Effector memory CD4-positive, alpha-beta T cell (primary cell): Measurements from ENCODE around the gene VASP.

Source experiments
- DNase-seq, 3 donors: peaks; one replicate each; pipeline ENCODE4 v3.0.0-alpha.2; 2020
- H3K27ac ChIP-seq: 2 replicates; pipeline ENCODE4 v1.7.0; 2013; ENCODE audit warnings: mild to moderate bottlenecking, low read length, moderate library complexity; ENCODE audit not compliant: insufficient read depth, poor library complexity, severe bottlenecking
- H3K27me3 ChIP-seq: replicated peaks from 2 replicates; pipeline ENCODE4 v1.7.0; 2013; ENCODE audit warnings: mild to moderate bottlenecking, low read length; ENCODE audit not compliant: insufficient read depth, control insufficient read depth, poor library complexity, severe bottlenecking
- H3K36me3 ChIP-seq: 2 replicates; pipeline ENCODE4 v1.7.0; 2013; ENCODE audit warnings: mild to moderate bottlenecking, low read length, moderate library complexity; ENCODE audit not compliant: control insufficient read depth, insufficient read depth
- H3K4me1 ChIP-seq: 2 replicates; pipeline ENCODE4 v1.7.0; 2013; ENCODE audit warnings: low read length, mild to moderate bottlenecking; ENCODE audit not compliant: control insufficient read depth, insufficient read depth, poor library complexity, severe bottlenecking
- H3K4me3 ChIP-seq: 2 replicates; pipeline ENCODE4 v1.7.0; 2013; ENCODE audit warnings: low read length, low read depth, mild to moderate bottlenecking; ENCODE audit not compliant: insufficient read depth, poor library complexity, severe bottlenecking
- H3K9me3 ChIP-seq: 2 replicates; pipeline ENCODE4 v1.7.0; 2013; ENCODE audit warnings: mild to moderate bottlenecking, low read length, moderate library complexity; ENCODE audit not compliant: control insufficient read depth
- total RNA-seq, 3 donors: gene quantifications; one replicate each; lab custom pipeline; 2026; lab: John Stamatoyannopoulos, UW

Gene VASP
- total RNA-seq, result 118 to 163 (median 137) reads per million in 3 donors

GRCh38 chr19:45506989-45507871 is at the start of gene VASP:
VASP (plus strand) TSS chr19:45507479; CDS start chr19:45507772, 293 bp downstream.
- Histone ChIP-seq H3K27me3 (no peaks in the 10 kb centered on the region), H3K4me3 (peak within 1 kb of the TSS; percentile 80), H3K27ac (peak within 1 kb of the TSS; percentile 93), H3K9me3 (no peaks in the 10 kb centered on the region), H3K4me1 (peaks cover 18% of the 10 kb centered on the region), H3K36me3 (no peaks in the 10 kb centered on the region)
- DNase-seq, result peak; percentile 84 to 88 (median 86)

- no peak for DNase-seq
- H3K9me3 ChIP-seq, result no peaks in the 10 kb centered on the region
- H3K36me3 ChIP-seq, result no peaks in the 10 kb centered on the region
- no peaks in the 10 kb centered on the region for H3K27me3 ChIP-seq
- no peak overlapping the region for H3K4me3 ChIP-seq
- peaks cover 14% of the 10 kb centered on the region for H3K4me1 ChIP-seq
- no peak overlapping the region for H3K27ac ChIP-seq
These were observed 49.5 kb upstream of the VASP start for GRCh38 chr19:45457776-45458175.

- H3K36me3 ChIP-seq, result no peaks in the 10 kb centered on the region
- no peaks in the 10 kb centered on the region for H3K27me3 ChIP-seq
- H3K9me3 ChIP-seq, result no peaks in the 10 kb centered on the region
- H3K27ac ChIP-seq, result no peak overlapping the region
- no peak for DNase-seq
- no peak overlapping the region for H3K4me3 ChIP-seq
- peaks cover 7% of the 10 kb centered on the region for H3K4me1 ChIP-seq
These were observed 46.4 kb upstream of the VASP start for GRCh38 chr19:45460807-45461347.

DNA sequence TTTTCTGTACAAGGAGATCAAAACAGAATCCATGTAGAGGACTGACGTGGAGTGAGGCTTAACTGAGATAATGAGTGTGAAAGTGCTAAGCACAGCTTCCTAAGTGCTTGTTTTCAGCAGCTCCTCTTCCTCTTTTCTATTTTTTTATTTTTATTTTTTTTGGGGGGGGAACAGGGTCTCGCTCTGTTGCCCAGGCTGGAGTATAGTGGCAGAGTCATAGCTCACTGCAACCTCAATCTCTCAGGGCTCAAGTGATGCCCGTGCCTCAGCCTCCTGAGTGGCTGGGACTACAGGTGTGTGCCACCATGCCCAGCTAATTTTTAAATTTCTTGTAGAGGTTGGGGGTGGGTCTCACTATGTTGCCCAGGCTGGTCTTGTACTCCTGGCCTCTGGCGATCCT is 45.1 kb upstream of the VASP start:
- H3K36me3 ChIP-seq, result no peaks in the 10 kb centered on the region
- no peak overlapping the region for H3K27ac ChIP-seq
- H3K9me3 ChIP-seq, result no peaks in the 10 kb centered on the region
- no peak for DNase-seq
- no peaks in the 10 kb centered on the region for H3K27me3 ChIP-seq
- no peak overlapping the region for H3K4me3 ChIP-seq
- H3K4me1 ChIP-seq, result peaks cover 3% of the 10 kb centered on the region

DNA sequence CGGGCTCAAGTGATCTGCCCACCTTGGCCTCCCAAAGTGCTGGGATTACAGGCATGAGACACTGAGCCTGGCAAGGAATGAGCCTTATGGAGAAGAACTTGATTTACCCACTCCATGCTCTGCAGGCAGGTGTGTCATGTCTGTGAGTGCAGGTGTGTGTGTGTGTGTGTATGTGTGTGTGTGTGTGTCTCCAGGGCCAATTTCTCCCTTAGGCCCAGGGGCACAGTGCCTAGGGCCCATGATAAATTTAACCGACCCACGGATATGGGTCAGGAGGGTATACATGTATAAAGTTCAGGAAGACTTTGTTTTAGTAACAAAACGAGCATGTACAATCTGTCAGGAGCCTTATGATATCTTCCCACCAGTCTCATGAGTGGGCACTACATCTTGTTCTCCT is 44.0 kb upstream of the VASP start:
- H3K9me3 ChIP-seq, result no peaks in the 10 kb centered on the region
- H3K27me3 ChIP-seq, result no peaks in the 10 kb centered on the region
- no peak for DNase-seq
- peaks cover 5% of the 10 kb centered on the region for H3K4me1 ChIP-seq
- H3K4me3 ChIP-seq, result no peak overlapping the region
- no peak overlapping the region for H3K27ac ChIP-seq
- no peaks in the 10 kb centered on the region for H3K36me3 ChIP-seq

DNA sequence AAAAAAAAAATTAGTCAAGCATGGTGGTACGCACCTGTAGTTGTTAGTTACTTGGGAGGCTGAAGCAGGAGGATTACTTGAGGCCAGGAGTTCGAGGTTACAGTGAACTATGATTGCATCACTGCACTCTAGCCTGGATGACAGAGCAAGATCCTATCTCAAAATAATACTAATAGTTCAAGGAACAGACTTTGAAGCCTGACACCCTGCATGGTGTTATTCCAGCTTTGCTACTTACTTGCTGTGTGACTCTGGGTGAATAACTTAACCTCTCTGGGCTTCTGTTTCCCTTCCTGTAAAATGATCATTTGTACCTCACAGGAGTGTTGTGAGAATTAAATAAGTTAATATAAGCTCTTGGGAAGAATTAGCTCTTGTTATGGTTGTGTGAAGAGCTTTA is 43.0 kb upstream of the VASP start:
- H3K4me3 ChIP-seq, result no peak overlapping the region
- no peaks in the 10 kb centered on the region for H3K9me3 ChIP-seq
- no peak for DNase-seq
- no peak overlapping the region for H3K27ac ChIP-seq
- no peaks in the 10 kb centered on the region for H3K27me3 ChIP-seq
- no peaks in the 10 kb centered on the region for H3K36me3 ChIP-seq
- peaks cover 5% of the 10 kb centered on the region for H3K4me1 ChIP-seq

DNA sequence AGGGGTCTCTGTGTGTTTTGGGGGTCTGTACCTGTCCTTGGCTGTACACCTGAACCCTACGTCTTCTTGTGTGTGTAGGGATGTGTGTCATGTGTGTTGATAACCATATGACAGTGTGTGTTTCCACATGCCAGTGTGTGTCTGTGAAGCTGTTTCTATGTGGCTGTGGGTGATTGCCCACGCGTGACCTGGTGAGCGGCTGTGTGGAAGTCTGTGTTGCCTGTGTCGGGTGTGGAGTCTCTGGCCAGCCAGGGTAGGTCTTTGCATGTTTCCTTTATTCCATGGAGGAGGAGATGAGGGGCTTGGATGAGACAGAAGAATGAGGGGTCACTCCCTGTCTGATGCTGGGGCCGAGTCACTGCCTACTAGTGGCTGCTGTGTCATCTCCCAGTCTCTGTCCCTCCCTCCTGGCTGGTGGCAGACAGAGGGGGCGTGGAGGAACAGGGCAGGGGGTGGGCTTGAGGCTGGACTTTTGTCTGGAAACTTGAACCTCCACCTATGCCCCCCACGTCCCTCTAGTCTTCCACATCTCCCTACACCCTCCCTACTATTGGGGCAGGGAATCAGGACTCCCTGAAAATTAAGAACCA is 42.3 kb upstream of the VASP start:
- H3K36me3 ChIP-seq, result no peaks in the 10 kb centered on the region
- DNase-seq, result no peak
- no peaks in the 10 kb centered on the region for H3K9me3 ChIP-seq
- no peak overlapping the region for H3K4me3 ChIP-seq
- no peak overlapping the region for H3K27ac ChIP-seq
- no peaks in the 10 kb centered on the region for H3K27me3 ChIP-seq
- H3K4me1 ChIP-seq, result peaks cover 12% of the 10 kb centered on the region

DNA sequence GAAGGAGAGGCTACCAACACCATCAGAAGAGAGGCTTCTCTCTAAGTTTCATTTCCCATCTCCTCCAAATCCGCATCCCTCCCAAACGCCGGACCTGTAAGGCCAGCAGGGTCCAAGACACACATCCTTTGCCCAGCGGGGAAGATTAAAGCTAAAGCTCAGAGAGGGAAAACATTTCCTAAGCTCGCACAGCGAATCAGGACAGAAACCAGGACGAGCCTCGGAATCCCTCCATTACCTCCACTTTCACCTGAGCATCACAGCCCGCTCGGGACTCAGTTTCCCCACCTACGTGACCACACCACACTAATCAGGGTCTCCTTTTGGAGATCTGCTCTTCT is 40.2 kb upstream of the VASP start:
- Histone ChIP-seq H3K4me1 (peaks cover 14% of the 10 kb centered on the region), H3K36me3 (peaks cover 8% of the 10 kb centered on the region), H3K27me3 (no peaks in the 10 kb centered on the region), H3K9me3 (no peaks in the 10 kb centered on the region), H3K27ac (peak overlapping the region; percentile 99), H3K4me3 (peak overlapping the region; percentile 91)
- DNase-seq, result no peak

DNA sequence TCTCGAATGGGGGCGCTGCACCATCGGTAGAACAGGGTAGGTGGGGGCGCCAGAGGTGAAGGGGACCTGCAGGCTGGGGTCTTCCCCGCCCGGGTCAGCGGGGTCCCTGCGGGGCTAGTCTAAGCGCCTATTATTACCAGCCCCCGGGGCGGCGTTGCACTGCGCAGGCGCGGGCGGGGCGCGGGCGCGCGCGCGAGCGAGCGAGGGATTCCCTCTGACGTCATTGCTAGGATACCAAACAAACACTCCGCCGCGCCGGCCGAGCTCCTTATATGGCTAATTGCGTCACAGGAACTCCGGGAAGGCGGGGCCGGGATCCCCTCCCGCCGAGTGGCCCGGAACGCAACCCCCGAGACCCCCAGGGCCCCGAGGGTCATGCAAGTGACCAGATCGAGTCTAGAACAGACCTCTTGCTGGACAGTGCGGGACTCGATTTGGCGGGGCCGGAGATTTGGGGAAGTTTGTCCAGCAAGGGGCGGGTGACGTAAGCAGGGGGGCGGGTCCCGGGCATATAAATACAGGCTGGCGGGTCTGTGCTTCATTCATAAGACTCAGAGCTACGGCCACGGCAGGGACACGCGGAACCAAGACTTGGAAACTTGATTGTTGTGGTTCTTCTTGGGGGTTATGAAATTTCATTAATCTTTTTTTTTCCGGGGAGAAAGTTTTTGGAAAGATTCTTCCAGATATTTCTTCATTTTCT is 39.7 kb upstream of the VASP start, which contains the start of gene FOSB:
FOSB (plus strand) TSS at position 541 of the 703 bp plus-strand sequence. CDS start 591 bp downstream, outside the sequence.
- H3K4me3 ChIP-seq, result peak within 1 kb of the TSS; percentile 91
- H3K9me3 ChIP-seq, result no peaks in the 10 kb centered on the region
- peak within 1 kb of the TSS; percentile 99 for H3K27ac ChIP-seq
- H3K4me1 ChIP-seq, result peaks cover 14% of the 10 kb centered on the region
- H3K27me3 ChIP-seq, result no peaks in the 10 kb centered on the region
- H3K36me3 ChIP-seq, result peaks cover 8% of the 10 kb centered on the region
- DNase-seq, result peak; percentile 91 to 96 (median 95)
